Measurements from ENCODE around the gene PPP1R1C.

- TF ChIP-seq SUZ12 (IDR thresholded peaks at IDR 0.05) (no peak), FOXM1 (IDR thresholded peaks at IDR 0.05; ENCODE audit: borderline replicate concordance) (no peak), PKNOX1 (IDR thresholded peaks at IDR 0.05) (no peak), CTBP1 (IDR thresholded peaks at IDR 0.05; ENCODE audit: borderline replicate concordance) (no peak), FOXA1 (IDR thresholded peaks at IDR 0.05) (no peak), BHLHE40 (IDR thresholded peaks at IDR 0.05; ENCODE audit: borderline replicate concordance) (no peak), HDGF (IDR thresholded peaks at IDR 0.05; ENCODE audit: borderline replicate concordance) (no peak), FOXK2 (IDR thresholded peaks at IDR 0.05) (no peak)
Observed at GRCh38 chr2:181984814-181985631, 630 bp upstream of the PPP1R1C start.

All from HEK293T (cell line).